Adipocyte (in vitro differentiated cells): ENCODE measurements around the gene FMN1.

Experiments
- DNase-seq: peaks from one replicate; pipeline ENCODE4 v3.0.0-alpha.2; 2015; ENCODE audit warnings: low read depth
- H3K27me3 ChIP-seq: replicated peaks from 2 replicates; pipeline ENCODE4 v1.7.0; 2013; ENCODE audit warnings: mild to moderate bottlenecking, low read length, moderate library complexity; ENCODE audit not compliant: control insufficient read depth, insufficient read depth
- H3K36me3 ChIP-seq: 2 replicates; pipeline ENCODE4 v1.7.0; 2013; ENCODE audit warnings: low read length, mild to moderate bottlenecking, moderate library complexity; ENCODE audit not compliant: control insufficient read depth, insufficient read depth, severe bottlenecking
- H3K4me1 ChIP-seq: 2 replicates; pipeline ENCODE4 v1.7.0; 2013; ENCODE audit warnings: mild to moderate bottlenecking, low read length, moderate library complexity; ENCODE audit not compliant: control insufficient read depth, insufficient read depth
- H3K4me3 ChIP-seq: 2 replicates; pipeline ENCODE4 v1.7.0; 2013; ENCODE audit warnings: mild to moderate bottlenecking, low read length, moderate library complexity
- H3K9ac ChIP-seq: 2 replicates; pipeline ENCODE4 v1.7.0; 2013; ENCODE audit warnings: mild to moderate bottlenecking, low read length, moderate library complexity
- H3K9me3 ChIP-seq: 2 replicates; pipeline ENCODE4 v1.7.0; 2013; ENCODE audit warnings: mild to moderate bottlenecking, low read length, moderate library complexity; ENCODE audit not compliant: control insufficient read depth

The FMN1 gene

GRCh38 chr15:33150971-33151370, 43.5 kb downstream of the FMN1 start:
- Histone ChIP-seq H3K9me3 (no peaks in the 10 kb centered on the region), H3K27me3 (no peaks in the 10 kb centered on the region), H3K9ac (no peak overlapping the region), H3K4me3 (no peak overlapping the region), H3K36me3 (no peaks in the 10 kb centered on the region), H3K4me1 (peaks cover 12% of the 10 kb centered on the region)
- DNase-seq = no peak

GRCh38 chr15:33150431-33150941, 44.0 kb downstream of the FMN1 start:
- Histone ChIP-seq H3K36me3 (no peaks in the 10 kb centered on the region), H3K9me3 (no peaks in the 10 kb centered on the region), H3K9ac (no peak overlapping the region), H3K27me3 (no peaks in the 10 kb centered on the region), H3K4me3 (no peak overlapping the region), H3K4me1 (peaks cover 12% of the 10 kb centered on the region)
- no peak for DNase-seq

DNA sequence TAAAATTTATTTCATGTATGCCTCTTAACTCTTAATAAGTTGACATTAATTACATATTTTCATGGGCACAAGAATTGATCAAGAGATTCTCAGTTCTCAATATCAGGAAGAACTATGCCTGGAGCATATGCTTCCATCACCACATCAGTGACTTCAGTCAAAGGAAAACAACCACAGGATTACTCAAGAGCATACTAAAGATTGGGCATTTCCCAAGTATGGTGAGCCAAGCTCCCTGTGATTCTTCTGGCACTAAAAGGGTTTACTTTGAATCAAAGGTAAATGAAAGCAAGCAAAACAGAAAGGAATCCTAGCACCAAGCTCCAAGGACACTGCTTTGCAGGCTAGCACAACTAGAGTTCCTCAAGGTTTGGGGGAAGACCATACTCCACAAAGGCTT, 44.6 kb downstream of the FMN1 start:
- Histone ChIP-seq H3K27me3 (no peaks in the 10 kb centered on the region), H3K36me3 (no peaks in the 10 kb centered on the region), H3K4me1 (peaks cover 10% of the 10 kb centered on the region)

DNA sequence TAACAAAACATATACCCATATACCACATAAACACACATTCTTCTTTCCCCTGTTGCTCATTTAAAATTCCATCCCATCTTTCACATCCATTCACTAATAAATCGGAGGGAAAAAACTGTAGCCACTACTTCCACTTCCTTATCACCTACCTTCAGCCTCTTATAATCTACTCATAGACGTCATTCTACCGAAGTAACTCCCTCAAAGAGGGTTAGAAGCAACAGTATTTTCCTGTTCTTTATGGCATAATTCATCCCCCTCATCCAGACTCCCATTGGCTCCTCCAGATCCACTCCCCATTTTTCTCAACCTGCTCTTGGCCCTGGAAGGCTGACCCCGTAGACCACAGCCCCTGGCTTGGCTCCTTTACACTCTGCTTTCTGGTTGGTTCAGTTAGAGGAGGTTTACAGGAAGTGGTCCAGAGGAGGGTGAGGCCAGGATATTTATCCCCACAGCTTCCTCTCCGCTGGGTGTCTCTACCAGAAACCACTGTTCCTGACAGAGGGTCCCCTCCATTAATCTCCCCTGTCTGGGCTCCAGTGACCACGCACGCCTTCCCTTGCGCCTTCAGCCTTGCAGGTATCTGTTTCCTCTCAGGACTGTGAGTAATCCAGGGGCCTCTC, 46.3 kb downstream of the FMN1 start:
- Histone ChIP-seq H3K27me3 (no peaks in the 10 kb centered on the region), H3K9me3 (no peaks in the 10 kb centered on the region), H3K4me3 (no peak overlapping the region), H3K9ac (no peak overlapping the region), H3K36me3 (no peaks in the 10 kb centered on the region), H3K4me1 (peaks cover 6% of the 10 kb centered on the region)
- no peak for DNase-seq

More for the DNA sequence above, 44.6 kb downstream of the FMN1 start:
- Histone ChIP-seq H3K9me3 (no peaks in the 10 kb centered on the region), H3K9ac (no peak overlapping the region), H3K4me3 (no peak overlapping the region)
- DNase-seq = peak; percentile 28

- H3K9me3 ChIP-seq = no peaks in the 10 kb centered on the region
- DNase-seq = no peak
- H3K9ac ChIP-seq = no peak overlapping the region
- H3K27me3 ChIP-seq = no peaks in the 10 kb centered on the region
- H3K36me3 ChIP-seq = no peaks in the 10 kb centered on the region
- H3K4me3 ChIP-seq = no peak overlapping the region
- no peaks in the 10 kb centered on the region for H3K4me1 ChIP-seq
These were observed 48.5 kb downstream of the FMN1 start for GRCh38 chr15:33146051-33146450.

- no peaks in the 10 kb centered on the region for H3K36me3 ChIP-seq
- H3K4me1 ChIP-seq = no peaks in the 10 kb centered on the region
- H3K27me3 ChIP-seq = no peaks in the 10 kb centered on the region
- no peak overlapping the region for H3K4me3 ChIP-seq
- H3K9me3 ChIP-seq = no peaks in the 10 kb centered on the region
- DNase-seq = no peak
- H3K9ac ChIP-seq = no peak overlapping the region
These were observed 49.1 kb downstream of the FMN1 start for GRCh38 chr15:33145447-33145846.

- Histone ChIP-seq H3K9ac (no peak overlapping the region), H3K27me3 (no peaks in the 10 kb centered on the region), H3K9me3 (no peaks in the 10 kb centered on the region), H3K4me3 (no peak overlapping the region), H3K36me3 (no peaks in the 10 kb centered on the region), H3K4me1 (no peaks in the 10 kb centered on the region)
- DNase-seq = no peak
These were observed 51.8 kb downstream of the FMN1 start for GRCh38 chr15:33142708-33143107.

DNA sequence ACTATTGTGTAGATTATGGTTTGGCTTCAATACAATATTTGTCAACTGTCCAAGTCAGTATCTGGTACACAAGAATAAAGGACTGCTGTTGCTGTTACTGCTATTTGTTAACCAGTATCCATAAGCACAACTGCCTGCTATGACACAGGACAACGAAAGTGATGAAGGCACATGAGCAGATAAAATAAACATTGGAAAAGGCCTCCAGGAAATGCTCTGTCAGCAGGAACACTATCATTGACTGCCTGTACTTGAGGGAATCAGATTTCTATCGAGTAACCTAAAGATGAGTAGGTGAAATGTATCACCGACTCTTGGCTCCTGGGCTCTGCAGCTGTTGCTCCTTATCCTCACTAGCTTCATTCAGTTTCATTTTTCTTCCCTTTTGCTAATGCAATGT, 56.5 kb downstream of the FMN1 start:
- H3K36me3 ChIP-seq = no peaks in the 10 kb centered on the region
- no peak overlapping the region for H3K9ac ChIP-seq
- H3K27me3 ChIP-seq = no peaks in the 10 kb centered on the region
- DNase-seq = no peak
- no peak overlapping the region for H3K4me3 ChIP-seq
- H3K4me1 ChIP-seq = peaks cover 18% of the 10 kb centered on the region
- H3K9me3 ChIP-seq = no peaks in the 10 kb centered on the region

- no peaks in the 10 kb centered on the region for H3K27me3 ChIP-seq
- H3K36me3 ChIP-seq = no peaks in the 10 kb centered on the region
- no peak overlapping the region for H3K4me3 ChIP-seq
- DNase-seq = no peak
- no peaks in the 10 kb centered on the region for H3K9me3 ChIP-seq
- no peak overlapping the region for H3K9ac ChIP-seq
- H3K4me1 ChIP-seq = peaks cover 21% of the 10 kb centered on the region
These were observed 57.4 kb downstream of the FMN1 start for GRCh38 chr15:33137101-33137500.

GRCh38 chr15:33136353-33136752, 58.2 kb downstream of the FMN1 start:
- H3K27me3 ChIP-seq = no peaks in the 10 kb centered on the region

GRCh38 chr15:33135355-33135781, 59.1 kb downstream of the FMN1 start:
- no peaks in the 10 kb centered on the region for H3K27me3 ChIP-seq
- peak; percentile 43 for DNase-seq

More at GRCh38 chr15:33136353-33136752, 58.2 kb downstream of the FMN1 start:
- H3K9me3 ChIP-seq = no peaks in the 10 kb centered on the region
- H3K4me1 ChIP-seq = peaks cover 21% of the 10 kb centered on the region
- no peak for DNase-seq
- H3K9ac ChIP-seq = no peak overlapping the region
- no peaks in the 10 kb centered on the region for H3K36me3 ChIP-seq
- H3K4me3 ChIP-seq = no peak overlapping the region

More at GRCh38 chr15:33135355-33135781, 59.1 kb downstream of the FMN1 start:
- H3K9me3 ChIP-seq = no peaks in the 10 kb centered on the region
- H3K4me3 ChIP-seq = no peak overlapping the region
- no peak overlapping the region for H3K9ac ChIP-seq
- no peaks in the 10 kb centered on the region for H3K36me3 ChIP-seq
- peaks cover 21% of the 10 kb centered on the region for H3K4me1 ChIP-seq
